Measurements from ENCODE around the gene RBM4. TPM values are rescaled to one million over a fixed set of nuclear protein-coding genes. Genes with fewer than 3 reads are reported as not detected.

The RBM4 gene
- total RNA-seq, 2 experiments from 2014 or later, result 111 to 119 TPM

- no peak for DNase-seq
- peaks cover 85% of the 10 kb centered on the region for H3K36me3 Mint-ChIP-seq
- H3K9me3 Mint-ChIP-seq (ENCODE audit: low read depth), result no peaks in the 10 kb centered on the region
- ATAC-seq, result no peak
- CTCF ChIA-PET, result interaction anchor here (1.6 kb wide), 1 partner anchor 98 kb away, joined by 4 read pairs; the partner anchor contains the start of gene ZDHHC24
- no peak overlapping the region for H3K4me3 Mint-ChIP-seq
- no peaks in the 10 kb centered on the region for H3K27me3 Mint-ChIP-seq
- H3K4me1 Mint-ChIP-seq, result peaks cover 78% of the 10 kb centered on the region
- no peak overlapping the region for H3K27ac Mint-ChIP-seq
These were observed 5.4 kb downstream of the RBM4 start for GRCh38 chr11:66643745-66644437.

GRCh38 chr11:66646828-66647227, 8.3 kb downstream of the RBM4 start:
- H3K27ac Mint-ChIP-seq, result no peak overlapping the region
- H3K4me3 Mint-ChIP-seq, result no peak overlapping the region
- H3K36me3 Mint-ChIP-seq, result peaks cover 82% of the 10 kb centered on the region
- H3K4me1 Mint-ChIP-seq, result peaks cover 60% of the 10 kb centered on the region
- no peaks in the 10 kb centered on the region for H3K27me3 Mint-ChIP-seq
- H3K9me3 Mint-ChIP-seq (ENCODE audit: low read depth), result no peaks in the 10 kb centered on the region
- CTCF ChIA-PET, result interaction anchor here (0.7 to 1.7 kb wide), 3 partner anchors 9 to 55 kb away, joined by 3 to 4 read pairs (median 4); partner anchors contain the start of gene RBM4
- no peak for DNase-seq
- ATAC-seq, result no peak

- CTCF ChIA-PET, result interaction anchor here (3.0 kb wide), 1 partner anchor 70 kb away, joined by 7 read pairs; no protein-coding TSS in a partner anchor
- H3K4me3 Mint-ChIP-seq, result no peak overlapping the region
- no peaks in the 10 kb centered on the region for H3K27me3 Mint-ChIP-seq
- no peak overlapping the region for H3K27ac Mint-ChIP-seq
- H3K36me3 Mint-ChIP-seq, result peaks cover 60% of the 10 kb centered on the region
- H3K9me3 Mint-ChIP-seq (ENCODE audit: low read depth), result no peaks in the 10 kb centered on the region
- ATAC-seq (no peak), DNase-seq (no peak)
- peaks cover 29% of the 10 kb centered on the region for H3K4me1 Mint-ChIP-seq
These were observed 11.4 kb downstream of the RBM4 start for GRCh38 chr11:66649903-66650302.

- Mint-ChIP-seq H3K4me1 (peaks cover 19% of the 10 kb centered on the region), H3K4me3 (no peak overlapping the region), H3K9me3 (ENCODE audit: low read depth) (no peaks in the 10 kb centered on the region), H3K27me3 (no peaks in the 10 kb centered on the region), H3K36me3 (peaks cover 52% of the 10 kb centered on the region), H3K27ac (no peak overlapping the region)
- ATAC-seq (no peak), DNase-seq (no peak)
- CTCF ChIA-PET, result interaction anchor here (3.0 kb wide), 1 partner anchor 71 kb away, joined by 7 read pairs; no protein-coding TSS in a partner anchor
These were observed 12.5 kb downstream of the RBM4 start for GRCh38 chr11:66651016-66651415.

- no peak overlapping the region for H3K4me3 Mint-ChIP-seq
- H3K36me3 Mint-ChIP-seq, result peaks cover 39% of the 10 kb centered on the region
- H3K9me3 Mint-ChIP-seq (ENCODE audit: low read depth), result no peaks in the 10 kb centered on the region
- CTCF ChIA-PET, result interaction anchor here (0.7 to 2.0 kb wide), 4 partner anchors 14 to 174 kb away, joined by 3 to 8 read pairs (median 4); partner anchors contain the start of genes RBM4 and RBM4B
- DNase-seq (no peak), ATAC-seq (peak; percentile 25)
- peaks cover 5% of the 10 kb centered on the region for H3K4me1 Mint-ChIP-seq
- H3K27ac Mint-ChIP-seq, result no peak overlapping the region
- no peaks in the 10 kb centered on the region for H3K27me3 Mint-ChIP-seq
These were observed 14.1 kb downstream of the RBM4 start for GRCh38 chr11:66652651-66653050.

- Mint-ChIP-seq H3K9me3 (ENCODE audit: low read depth) (no peaks in the 10 kb centered on the region), H3K36me3 (peaks cover 39% of the 10 kb centered on the region), H3K4me3 (no peak overlapping the region), H3K27ac (no peak overlapping the region), H3K27me3 (no peaks in the 10 kb centered on the region), H3K4me1 (peaks cover 4% of the 10 kb centered on the region)
- DNase-seq, result no peak
- CTCF ChIA-PET, result interaction anchor here (0.7 to 2.0 kb wide), 3 partner anchors 15 to 173 kb away, joined by 3 to 8 read pairs (median 4); partner anchors contain the start of genes RBM4 and RBM4B
- ATAC-seq, result no peak
These were observed 14.6 kb downstream of the RBM4 start for GRCh38 chr11:66653123-66653522.

- no peak for DNase-seq
These were observed 21.3 kb downstream of the RBM4 start for GRCh38 chr11:66659763-66660162.

GRCh38 chr11:66663741-66664296, 25.3 kb downstream of the RBM4 start:
- CTCF ChIA-PET, result interaction anchor here (1.1 kb wide), 1 partner anchor 13 kb away, joined by 3 read pairs; no protein-coding TSS in a partner anchor
- Mint-ChIP-seq H3K27me3 (no peaks in the 10 kb centered on the region), H3K4me1 (peaks cover 4% of the 10 kb centered on the region), H3K4me3 (no peak overlapping the region), H3K36me3 (peaks cover 38% of the 10 kb centered on the region), H3K27ac (no peak overlapping the region), H3K9me3 (ENCODE audit: low read depth) (no peaks in the 10 kb centered on the region)
- no peak for DNase-seq
- no peak for ATAC-seq

More at GRCh38 chr11:66659763-66660162, 21.3 kb downstream of the RBM4 start:
- CTCF ChIA-PET, result interaction anchor here (0.8 to 2.9 kb wide), 4 partner anchors 11 to 42 kb away, joined by 4 to 10 read pairs (median 5); partner anchors contain the start of genes RBM4 and RBM4B
- no peaks in the 10 kb centered on the region for H3K27me3 Mint-ChIP-seq
- H3K4me3 Mint-ChIP-seq, result no peak overlapping the region
- ATAC-seq, result no peak
- H3K27ac Mint-ChIP-seq, result peak overlapping the region; percentile 1
- H3K36me3 Mint-ChIP-seq, result peaks cover 23% of the 10 kb centered on the region
- peaks cover 4% of the 10 kb centered on the region for H3K4me1 Mint-ChIP-seq
- H3K9me3 Mint-ChIP-seq (ENCODE audit: low read depth), result no peaks in the 10 kb centered on the region

GRCh38 chr11:66665369-66665768, 26.9 kb downstream of the RBM4 start:
- Mint-ChIP-seq H3K36me3 (peaks cover 38% of the 10 kb centered on the region), H3K27ac (no peak overlapping the region)

GRCh38 chr11:66670816-66671215, 32.3 kb downstream of the RBM4 start:
- Mint-ChIP-seq H3K27ac (no peak overlapping the region), H3K9me3 (ENCODE audit: low read depth) (no peaks in the 10 kb centered on the region), H3K4me1 (peaks cover 19% of the 10 kb centered on the region), H3K36me3 (peaks cover 27% of the 10 kb centered on the region), H3K4me3 (no peak overlapping the region), H3K27me3 (no peaks in the 10 kb centered on the region)
- DNase-seq, result no peak
- CTCF ChIA-PET, result no interaction called here
- no peak for ATAC-seq

More at GRCh38 chr11:66665369-66665768, 26.9 kb downstream of the RBM4 start:
- Mint-ChIP-seq H3K9me3 (ENCODE audit: low read depth) (no peaks in the 10 kb centered on the region), H3K4me1 (peaks cover 7% of the 10 kb centered on the region), H3K27me3 (no peaks in the 10 kb centered on the region), H3K4me3 (no peak overlapping the region)
- no peak for DNase-seq
- CTCF ChIA-PET, result interaction anchor here (2.2 kb wide), 1 partner anchor 13 kb away, joined by 5 read pairs; the partner anchor contains the start of gene RBM4B
- no peak for ATAC-seq

GRCh38 chr11:66674964-66675602, 36.6 kb downstream of the RBM4 start:
- no peak for ATAC-seq
- H3K4me1 Mint-ChIP-seq, result peaks cover 38% of the 10 kb centered on the region
- no peaks in the 10 kb centered on the region for H3K27me3 Mint-ChIP-seq
- H3K4me3 Mint-ChIP-seq, result no peak overlapping the region
- H3K27ac Mint-ChIP-seq, result no peak overlapping the region
- no peaks in the 10 kb centered on the region for H3K9me3 Mint-ChIP-seq (ENCODE audit: low read depth)
- no peak for DNase-seq
- CTCF ChIA-PET, result no interaction called here
- H3K36me3 Mint-ChIP-seq, result peaks cover 11% of the 10 kb centered on the region

- ATAC-seq (no peak), DNase-seq (no peak)
- CTCF ChIA-PET, result interaction anchor here (0.6 to 4.0 kb wide), 12 partner anchors 11 to 268 kb away, joined by 3 to 107 read pairs (median 13); partner anchors contain the start of genes ACTN3, CCDC87, CCS and DPP3
- peak overlapping the region; percentile 88 for H3K4me3 Mint-ChIP-seq
- H3K27ac Mint-ChIP-seq, result peak overlapping the region; percentile 94
- H3K4me1 Mint-ChIP-seq, result peaks cover 36% of the 10 kb centered on the region
- H3K27me3 Mint-ChIP-seq, result no peaks in the 10 kb centered on the region
- peaks cover 11% of the 10 kb centered on the region for H3K36me3 Mint-ChIP-seq
- H3K9me3 Mint-ChIP-seq (ENCODE audit: low read depth), result no peaks in the 10 kb centered on the region
These were observed 37.9 kb downstream of the RBM4 start for GRCh38 chr11:66676282-66676919.

Data from activated CD8-positive, alpha-beta memory T cell treated with anti-CD3 and anti-CD28 coated beads, Interleukin-2, amount 10 ng/mL, durations not matched to agents 7 days and 5 days (primary cell).